Fibroblast of skin of scalp (primary cell): Measurements from ENCODE around the gene CBLN1. TPM values are rescaled to one million over a fixed set of nuclear protein-coding genes. Genes with fewer than 3 reads are reported as not detected.
A peak's percentile ranks its signal among the peaks of the same experiment; 100 is the strongest.

Experiments used
- DNase-seq: peaks from one replicate; pipeline ENCODE4 v3.0.0-alpha.2; 2013
- polyA plus RNA-seq, 2 experiments: library from polyadenylated mRNA; unstranded; fragments of 120-200 nt; gene quantifications; one replicate each; pipeline ENCODE4 v1.2.1, GENCODE V29; 2013; ENCODE audit not compliant: insufficient read length in 2 of 2

CBLN1 gene
- not detected for polyA plus RNA-seq (2013, experiment 1 of 2; ENCODE audit: insufficient read length)
- not detected for polyA plus RNA-seq (2013, experiment 2 of 2; ENCODE audit: insufficient read length)

DNA sequence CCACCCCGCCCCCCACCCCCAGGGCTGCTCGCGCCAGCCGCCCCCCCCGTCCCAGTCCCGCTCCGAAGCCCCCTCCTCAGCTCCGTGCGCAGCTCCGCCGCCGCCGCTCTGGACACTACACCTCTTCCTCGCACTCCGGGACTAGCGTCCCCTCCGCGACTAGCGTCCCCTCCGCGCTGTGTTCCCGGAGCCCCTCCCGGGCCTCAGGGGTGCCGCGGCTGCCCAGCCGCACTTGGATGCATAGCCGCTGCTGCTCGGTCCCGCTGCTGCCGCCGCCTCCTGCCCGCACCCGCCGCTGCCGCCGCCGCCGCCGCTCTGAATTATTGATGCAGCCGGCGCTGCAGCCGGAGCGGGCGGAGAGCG lies at the start of gene CBLN1:
CBLN1 (minus strand) TSS at position 359 of the 363 bp plus-strand sequence. CDS start 373 bp downstream, outside the sequence.
- DNase-seq: no peak

DNA sequence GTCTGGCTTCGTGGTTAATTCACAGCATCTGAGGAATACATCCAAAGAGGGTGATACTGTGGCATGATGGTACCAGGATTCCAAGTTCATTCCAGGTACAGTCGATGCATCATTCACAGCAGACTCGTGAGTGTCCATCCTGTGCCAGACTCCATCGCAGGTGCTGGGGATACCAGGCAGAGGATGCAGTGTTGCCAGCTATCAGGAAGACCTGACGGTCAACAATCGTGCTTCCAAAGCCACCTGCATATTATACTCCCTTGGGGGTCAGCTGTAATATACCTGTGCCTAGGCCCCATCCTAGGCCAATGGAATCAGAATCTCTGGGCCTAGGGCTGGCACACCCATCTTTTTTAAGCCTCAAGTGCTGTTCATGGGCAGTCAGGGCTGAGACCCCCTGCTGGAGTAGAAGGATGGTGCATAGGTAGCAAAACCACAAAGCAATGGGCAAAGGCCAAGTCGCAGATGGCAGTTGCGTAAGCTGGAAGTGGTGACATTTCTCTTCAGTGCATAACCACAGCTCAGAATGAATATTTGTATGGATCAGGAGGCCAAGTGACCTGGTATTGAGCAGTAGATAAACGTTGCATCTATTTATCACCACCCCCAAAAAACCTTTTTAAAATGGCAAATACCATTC lies 49.0 kb upstream of the CBLN1 start:
- DNase-seq: no peak

DNA sequence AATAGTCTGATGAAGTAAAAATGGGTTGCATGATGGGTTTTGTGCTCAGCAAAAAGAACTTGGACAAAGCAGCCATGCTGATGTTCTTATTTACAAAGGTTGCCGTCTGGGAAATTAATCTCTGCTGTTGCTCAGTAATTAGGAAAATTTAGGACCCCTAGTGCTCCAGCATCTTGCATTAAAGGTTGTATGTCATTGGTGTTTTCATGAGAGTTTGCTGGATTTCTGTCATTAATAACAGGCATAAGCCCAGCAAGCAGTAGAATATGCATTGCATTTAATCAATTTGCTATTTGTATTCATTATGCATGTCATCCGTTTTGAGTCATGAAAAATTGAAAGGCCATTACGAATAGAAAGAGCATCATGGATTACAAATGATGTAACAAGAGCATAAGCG lies 46.7 kb upstream of the CBLN1 start:
- no peak for DNase-seq

DNA sequence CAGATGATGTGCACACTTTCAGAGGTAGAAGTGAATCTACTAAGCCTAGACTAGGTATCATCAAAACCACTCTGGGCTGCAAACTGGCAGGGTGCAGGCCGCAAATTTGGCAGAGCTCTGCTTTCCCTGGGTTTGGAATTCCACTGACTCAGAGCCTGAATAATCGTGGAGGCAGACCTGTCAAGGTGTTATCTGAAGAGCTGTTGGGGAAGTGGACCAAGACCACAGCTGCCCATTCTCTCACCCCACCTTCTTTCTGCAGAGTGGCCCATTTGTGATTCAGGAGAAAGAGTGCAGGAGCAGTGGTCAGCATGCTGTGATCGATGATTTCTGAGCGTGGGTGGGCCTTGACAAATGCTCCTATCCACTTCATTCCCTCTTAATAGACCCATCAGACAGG lies 45.8 kb upstream of the CBLN1 start:
- DNase-seq: no peak

DNA sequence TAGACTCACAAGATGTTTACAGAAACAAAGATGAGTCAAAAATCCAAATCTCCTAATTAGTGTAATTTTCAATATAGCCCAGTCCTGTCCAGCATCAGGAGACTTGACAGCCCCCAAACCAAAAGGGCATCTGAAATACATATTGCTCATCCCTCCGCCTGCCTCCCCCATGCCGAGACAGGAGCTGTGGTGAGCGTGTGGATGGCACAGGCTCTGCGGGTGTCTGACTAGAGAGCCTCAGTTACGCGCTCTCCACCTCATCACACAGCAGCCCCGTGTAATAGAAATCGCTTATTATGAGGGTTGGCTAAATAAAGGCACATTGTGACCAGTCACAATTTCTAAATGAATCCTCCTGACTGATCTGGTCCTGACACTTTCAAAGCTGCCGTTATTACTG lies 43.1 kb upstream of the CBLN1 start:
- DNase-seq: no peak

DNA sequence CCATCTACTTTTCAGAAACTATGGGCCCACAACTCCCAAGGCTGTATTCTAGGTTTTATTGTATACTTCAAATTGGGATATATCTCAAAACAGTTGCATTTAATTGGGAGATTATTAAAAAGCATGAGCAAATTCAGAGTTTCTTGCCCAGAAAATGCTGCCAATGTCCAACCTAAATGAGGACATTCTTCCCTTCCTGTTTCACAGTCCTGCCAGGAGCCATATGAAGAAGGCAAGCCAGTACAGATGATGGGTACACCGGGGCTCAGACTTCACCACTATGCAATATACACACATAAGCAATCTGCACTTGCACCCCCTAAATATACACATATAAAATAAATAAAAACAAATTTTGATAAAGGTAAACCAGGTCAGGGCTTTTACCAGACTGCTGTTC lies 34.0 kb upstream of the CBLN1 start:
- no peak for DNase-seq

DNA sequence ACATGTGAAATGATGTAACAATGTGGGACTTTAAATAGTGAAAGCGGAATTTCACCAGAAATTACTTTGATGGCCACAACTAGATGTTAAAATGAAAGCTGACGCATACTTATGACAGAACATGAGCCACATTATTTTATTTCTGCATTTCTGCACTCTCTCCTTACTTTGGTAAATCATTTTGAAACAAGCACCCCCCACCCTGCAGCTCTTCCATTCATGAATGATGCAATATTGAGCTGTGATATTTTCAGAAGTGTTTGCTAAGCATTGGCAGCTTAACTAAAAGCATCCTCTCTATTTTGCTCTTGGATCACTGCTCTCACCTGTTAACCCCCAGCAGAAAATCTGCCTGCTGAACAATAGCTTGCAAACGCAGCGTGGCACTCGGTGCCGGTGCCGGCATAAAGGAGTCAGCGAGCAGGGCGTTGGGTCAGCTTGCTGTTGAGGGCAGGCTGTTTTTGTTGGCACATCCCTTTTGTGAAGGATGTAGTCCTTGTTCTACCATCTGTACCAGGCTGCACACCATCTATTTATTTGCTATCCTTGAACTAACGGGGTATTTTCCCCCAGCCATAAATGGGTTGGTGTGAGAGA lies 30.8 kb upstream of the CBLN1 start:
- DNase-seq: no peak

DNA sequence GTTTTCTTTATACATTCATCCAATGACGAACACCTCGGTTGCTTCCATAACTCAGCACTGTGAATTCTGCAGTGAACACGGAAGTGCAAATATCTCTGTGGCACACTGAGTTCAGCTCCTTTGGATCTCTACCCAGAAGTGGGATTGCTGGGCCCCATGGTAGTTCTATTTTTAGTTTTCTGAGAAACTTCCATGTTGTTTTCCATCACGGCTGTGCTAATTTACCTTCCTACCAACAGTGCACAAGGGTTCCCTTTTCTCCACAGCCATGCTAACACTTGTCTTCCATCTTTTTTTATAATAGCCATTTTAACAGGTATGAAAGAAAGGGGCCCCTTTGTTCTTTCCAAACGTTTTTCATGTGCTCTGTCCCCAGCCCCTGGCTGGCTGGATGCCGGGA lies 30.2 kb upstream of the CBLN1 start:
- DNase-seq: no peak

DNA sequence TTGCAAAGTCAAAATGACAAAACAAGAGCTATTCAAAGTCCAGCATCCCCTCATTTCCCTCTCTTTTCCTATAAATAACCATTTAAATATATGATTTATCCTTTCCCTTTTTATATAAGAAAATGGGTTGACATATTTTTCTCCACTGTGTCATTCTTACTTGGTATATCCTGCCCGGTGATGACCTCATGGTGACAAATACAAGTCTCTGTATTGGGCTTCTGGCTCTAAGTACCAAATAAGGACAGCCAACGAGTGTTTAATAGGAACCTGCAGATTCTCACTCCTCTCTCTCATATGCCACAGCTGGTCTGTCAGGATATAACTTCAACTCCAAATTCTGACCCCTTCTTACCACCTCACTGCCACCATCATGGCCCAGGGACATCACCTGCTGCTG lies 25.5 kb upstream of the CBLN1 start:
- DNase-seq: no peak

DNA sequence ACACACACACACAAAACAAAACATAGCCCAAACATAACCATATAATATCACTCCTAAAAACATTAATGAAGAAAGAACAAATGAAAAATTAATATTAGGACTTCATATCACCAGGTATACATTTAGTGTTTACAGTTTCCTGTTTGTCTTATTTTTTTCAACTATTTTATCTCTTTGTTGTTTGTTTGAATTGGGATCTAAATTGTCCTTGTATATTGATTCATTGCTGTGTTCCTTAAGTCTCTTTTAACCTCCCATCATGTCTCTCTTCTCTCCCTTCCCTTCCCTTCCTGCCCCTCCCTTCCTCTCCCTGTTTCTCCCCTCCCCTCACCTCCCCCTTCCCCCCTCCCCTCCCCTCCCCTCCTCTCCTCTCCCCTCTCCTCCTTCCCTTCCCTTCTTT lies 23.8 kb upstream of the CBLN1 start:
- no peak for DNase-seq

DNA sequence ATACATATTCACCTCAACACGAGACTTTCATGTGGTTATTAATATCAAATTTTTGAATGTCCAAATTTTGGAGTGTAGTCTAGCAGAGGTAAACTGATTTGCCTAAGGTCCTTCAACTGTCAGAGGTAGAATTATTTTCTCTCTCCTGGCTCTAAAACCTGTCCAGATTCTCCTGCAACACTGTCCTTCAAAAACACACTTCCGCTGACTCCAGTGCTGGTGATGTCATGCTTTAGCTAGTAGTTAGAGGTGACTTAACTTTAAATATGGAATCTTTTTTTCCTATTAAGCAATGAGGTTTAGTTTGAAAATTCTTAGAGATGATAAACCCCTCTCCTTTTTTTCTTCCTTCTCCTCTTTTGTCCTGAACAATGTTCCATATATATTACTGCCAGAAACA lies 10.8 kb upstream of the CBLN1 start:
- DNase-seq: no peak

DNA sequence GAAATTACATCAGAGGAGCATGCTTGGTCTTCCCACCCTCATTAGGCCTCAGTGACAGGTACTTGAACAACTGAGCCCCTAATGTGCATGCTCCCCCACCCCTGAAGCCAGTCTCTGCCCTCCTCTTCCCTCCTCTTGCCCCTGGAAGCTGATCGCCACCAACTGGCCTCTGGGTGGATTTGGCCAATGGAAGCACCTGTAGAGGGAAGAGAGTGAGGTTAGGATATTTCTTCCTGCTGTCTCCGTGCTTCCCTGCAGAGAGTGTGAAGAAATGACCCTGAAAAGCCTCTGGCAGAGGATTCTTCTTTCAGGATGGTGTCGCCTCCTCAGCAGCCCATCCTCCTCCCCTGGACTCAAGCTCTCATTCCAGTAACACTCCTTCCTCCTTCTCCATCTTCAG lies 5.9 kb upstream of the CBLN1 start:
- no peak for DNase-seq

DNA sequence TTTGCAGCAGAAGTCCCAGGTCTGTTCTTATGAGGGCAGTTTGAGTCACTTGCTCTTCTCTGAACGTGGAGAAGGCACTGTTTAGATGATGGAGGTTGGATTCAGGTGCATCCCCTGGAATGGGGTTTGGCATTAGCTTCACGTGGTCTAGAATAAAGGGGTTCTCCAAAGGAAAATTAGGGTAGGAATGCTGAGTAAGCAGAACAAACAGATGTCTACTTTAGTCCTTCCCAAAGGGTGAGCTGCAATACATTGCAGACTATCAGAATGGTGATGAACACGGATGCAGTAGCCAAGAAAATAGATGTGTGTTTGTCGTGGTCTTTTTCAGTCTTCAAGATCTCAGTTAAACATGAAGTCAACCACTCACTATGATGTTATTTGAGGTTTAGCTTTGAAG lies 3.3 kb upstream of the CBLN1 start:
- DNase-seq: no peak

DNA sequence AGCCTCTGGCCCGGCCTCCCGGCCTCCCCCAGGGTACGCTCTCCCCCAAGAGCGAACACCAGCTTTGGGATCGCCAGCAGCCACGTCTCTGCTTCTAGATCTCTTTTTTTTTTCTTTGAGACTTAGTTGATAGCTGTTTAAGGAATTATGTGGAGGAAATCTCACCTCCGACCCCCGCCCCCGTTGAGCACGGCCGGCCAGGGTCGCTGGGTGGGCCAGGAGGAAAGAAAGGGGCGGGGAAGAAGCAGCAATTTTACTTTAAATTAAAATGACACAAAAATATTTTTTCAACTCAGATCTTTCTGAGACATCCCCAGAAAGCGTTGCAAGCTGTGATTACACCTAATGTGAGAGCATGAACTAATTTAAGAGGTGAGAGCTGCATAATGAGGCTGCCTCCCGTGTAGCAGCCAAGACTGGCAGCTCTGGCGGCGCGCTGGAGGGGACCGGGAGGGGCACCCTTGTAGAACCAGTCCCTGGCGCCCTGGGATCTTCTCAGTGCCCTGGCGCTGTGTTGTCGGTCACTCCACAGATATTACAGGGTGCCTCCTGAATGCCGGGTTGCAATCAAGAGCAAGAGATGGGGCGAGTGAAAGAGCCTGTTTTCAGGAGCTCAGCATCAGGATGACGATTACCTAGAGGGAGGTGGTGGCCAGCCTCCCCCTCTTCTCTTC lies 1.9 kb upstream of the CBLN1 start:
- no peak for DNase-seq

DNA sequence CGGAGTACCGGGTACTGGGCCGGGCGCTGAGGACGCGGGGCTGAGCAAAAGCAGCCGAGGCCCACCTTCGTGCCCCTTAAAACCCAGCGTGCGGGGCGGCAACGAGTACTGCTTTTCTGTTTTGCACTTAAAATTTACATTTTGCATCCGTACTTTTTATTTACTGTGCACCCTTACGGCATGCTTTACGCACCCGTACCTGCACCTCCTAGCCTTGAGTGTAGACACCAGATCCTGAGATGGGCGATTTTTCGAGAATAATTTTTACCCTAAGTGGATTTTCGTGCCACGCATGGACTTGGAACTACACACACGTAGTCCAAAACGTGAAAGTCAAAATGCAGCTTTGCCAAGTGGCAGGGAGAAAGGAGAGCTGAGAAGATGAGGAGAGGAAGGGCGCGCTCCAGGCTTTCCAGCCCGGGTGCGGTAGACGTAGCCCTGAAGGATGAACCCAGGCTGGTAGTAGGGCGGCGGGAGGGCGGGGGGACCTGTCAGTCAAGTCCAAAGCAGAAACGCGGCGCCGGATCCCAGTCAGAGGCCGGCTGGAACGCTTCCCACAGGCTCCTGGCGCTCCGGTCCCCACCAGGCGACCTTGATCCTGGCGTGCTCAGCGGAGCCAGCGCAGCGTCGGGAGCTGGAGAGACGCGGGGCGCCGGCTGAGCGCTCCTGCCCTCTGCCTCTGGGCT lies 1.2 kb upstream of the CBLN1 start:
- DNase-seq: no peak

DNA sequence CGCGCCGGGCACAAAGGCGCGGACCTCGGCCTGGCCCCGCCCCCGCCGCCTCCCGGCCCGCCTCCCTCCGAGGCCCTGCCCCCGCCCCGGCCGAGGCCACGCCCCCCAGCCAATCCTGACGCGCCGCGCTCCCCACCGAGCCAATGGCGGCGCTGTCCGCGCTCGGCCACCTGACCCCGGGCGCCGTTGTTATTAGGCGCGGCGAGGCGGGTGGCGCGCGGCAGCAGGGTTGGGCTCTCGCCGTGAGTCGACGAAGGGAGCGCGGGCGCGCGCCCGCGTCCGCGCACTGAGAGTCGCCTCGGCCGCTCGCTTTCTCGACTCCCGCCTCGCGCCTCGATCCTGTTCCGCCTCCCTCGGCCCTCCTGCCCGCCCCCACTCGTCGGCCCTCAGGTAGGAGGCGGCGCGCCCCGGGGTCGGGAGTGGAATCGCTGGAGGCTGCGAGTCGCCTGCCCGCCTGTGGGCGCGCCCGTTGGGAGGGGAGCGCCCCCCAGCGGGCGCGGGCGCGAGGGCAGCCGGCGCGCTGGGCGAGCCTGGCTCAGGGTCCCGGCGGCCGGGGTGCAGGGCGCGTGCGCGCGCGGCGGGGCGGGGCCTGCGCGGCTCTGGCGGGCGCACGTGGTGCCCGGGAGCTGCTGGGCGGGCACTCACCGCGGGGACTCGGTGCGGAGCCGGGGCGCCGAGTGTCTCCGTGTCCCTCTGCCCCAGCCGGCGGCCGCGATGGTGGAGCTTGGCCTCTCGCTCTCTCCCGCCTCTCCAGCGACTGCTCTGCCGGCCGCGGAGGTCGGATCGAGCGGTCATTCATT lies 405 bp upstream of the CBLN1 start:
- DNase-seq: peak; percentile 70

DNA sequence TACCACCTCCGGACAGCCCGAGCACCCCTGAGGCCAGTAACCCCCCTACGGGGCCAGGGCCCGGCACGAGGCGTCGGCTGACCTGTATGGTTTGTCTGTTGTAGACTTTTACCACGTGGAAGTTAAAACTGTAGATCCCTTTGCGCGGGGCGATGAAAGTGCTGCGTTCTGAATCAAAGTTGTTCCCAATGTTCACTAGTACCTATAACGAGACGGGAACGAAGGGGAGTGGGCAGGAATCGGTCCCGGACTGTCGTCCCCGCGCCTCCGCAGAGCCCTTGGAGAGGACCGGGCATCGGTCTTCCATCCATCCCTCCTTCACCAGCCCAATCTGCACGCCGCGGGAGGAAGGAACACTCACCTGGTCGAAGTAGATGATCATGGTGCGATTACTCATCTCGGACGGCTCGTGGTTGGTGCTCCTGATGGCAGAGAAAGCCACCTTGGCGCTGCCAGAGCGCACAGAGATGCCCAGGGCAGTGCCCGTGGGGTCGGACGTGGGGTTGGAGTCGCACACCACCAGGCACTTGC lies 732 bp downstream of the CBLN1 start:
- no peak for DNase-seq

DNA sequence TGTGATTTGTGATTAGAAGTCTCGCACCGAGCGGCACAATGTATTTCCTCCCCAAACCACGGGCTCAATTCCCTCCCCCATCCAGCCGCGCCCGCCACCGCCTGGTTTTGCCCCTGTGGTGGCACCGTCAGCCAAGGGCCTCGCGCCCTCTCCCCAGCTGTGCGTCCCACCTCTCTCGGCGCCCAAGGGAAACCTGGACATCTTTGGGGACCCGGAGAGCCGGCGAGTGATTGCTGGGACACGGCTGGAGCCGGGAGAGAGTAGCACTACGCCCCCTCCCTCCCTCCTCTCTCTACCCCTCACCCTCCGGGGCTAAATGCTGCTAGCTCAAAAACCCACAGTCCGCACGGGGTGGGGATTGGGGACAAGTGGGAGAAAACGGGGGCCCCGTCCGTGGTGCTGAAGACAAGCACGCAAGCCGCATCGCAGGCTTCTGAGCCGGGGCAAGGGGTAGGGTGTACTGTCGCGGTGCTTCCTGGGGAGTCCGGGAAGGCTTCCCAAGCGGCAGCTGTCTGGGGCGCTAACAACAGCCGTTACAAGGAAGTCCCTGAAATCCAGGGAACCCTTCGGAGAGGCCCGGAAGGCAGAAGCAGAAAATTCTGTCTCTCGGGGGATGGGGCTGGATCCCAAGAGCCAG lies 1.4 kb downstream of the CBLN1 start:
- peak; percentile 10 for DNase-seq

DNA sequence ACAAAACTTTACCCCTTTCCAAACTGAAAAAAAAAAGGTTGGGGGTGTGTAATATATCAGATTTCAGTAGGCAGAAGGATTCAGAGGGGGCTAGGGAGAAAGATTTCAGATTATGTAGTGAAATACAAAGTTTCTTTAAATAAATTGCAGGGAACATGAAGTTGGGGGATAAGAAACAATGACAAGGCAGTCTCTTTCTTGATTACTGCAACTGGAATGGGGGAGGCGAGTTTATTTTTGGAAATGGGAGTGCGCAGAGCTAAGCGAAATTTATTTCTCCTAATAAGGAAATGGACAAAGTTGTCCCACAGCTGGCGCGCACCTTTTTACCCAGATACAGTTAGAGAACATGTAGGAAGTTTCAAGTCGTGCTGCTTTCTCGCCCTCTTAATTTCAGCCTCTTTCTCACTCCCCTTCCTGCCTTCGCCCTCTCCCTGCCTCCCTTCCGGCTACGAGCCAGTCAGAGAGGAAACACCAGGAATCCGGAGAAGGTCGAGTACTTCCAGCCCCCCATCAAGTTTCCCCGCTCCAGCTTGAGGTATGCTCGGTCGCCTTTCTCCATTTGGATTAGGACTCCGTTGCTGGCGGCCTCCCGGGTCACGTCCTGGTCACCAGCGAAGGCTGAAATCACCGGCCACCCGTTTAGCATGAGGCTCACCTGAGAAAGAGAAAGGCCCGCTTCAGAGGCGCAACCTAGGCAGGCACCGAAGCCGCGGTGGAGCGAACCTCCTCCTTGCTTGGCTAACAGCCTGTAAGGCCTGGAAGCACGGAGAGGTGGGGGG lies 2.5 kb downstream of the CBLN1 start:
- no peak for DNase-seq

DNA sequence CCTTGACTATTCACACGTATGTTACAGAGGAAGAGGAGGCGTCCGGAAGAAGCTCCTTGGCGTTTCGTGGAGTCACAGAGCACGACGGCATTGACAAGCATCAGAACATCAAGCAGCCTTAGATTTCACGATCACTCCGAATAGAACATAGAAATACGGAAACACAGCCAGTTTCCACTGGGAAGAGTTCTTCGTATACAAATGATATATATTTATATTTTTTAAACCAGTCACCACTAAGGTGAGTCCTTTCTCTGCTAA lies 3.1 kb downstream of the CBLN1 start:
- DNase-seq: no peak
